CD4-positive, alpha-beta memory T cell (primary cell): ENCODE results near the gene CCM2. TPM values are rescaled to one million over a fixed set of nuclear protein-coding genes. Genes with fewer than 3 reads are reported as not detected.

Source experiments
- CTCF ChIA-PET: fragments of 350-600 bp; sonication (Branson Sonifier 250); formaldehyde crosslinking; loops from one replicate; lab custom pipeline; 2021; ENCODE audit warnings: inconsistent platforms; ENCODE audit not compliant: partially characterized antibody; lab: Charles Lee
- POLR2A ChIA-PET: fragments of 350-600 bp; sonication (Branson Sonifier 250); formaldehyde crosslinking; loops from one replicate; lab custom pipeline; 2021; ENCODE audit not compliant: partially characterized antibody; lab: Charles Lee
- DNase-seq, 5 donors: peaks; one replicate each; pipeline versions ENCODE4 v3.0.0 to v3.0.0-alpha.2; 2020 to 2022; ENCODE audit warnings: mixed read lengths in 1 of 5
- H3K27ac ChIP-seq: one replicate; pipeline ENCODE4 v1.7.0; 2013; ENCODE audit warnings: low read depth, low read length
- H3K27me3 ChIP-seq: 2 replicates; pipeline ENCODE4 v1.7.0; 2013; ENCODE audit warnings: mild to moderate bottlenecking, low read length, moderate library complexity; ENCODE audit not compliant: insufficient read depth
- H3K36me3 ChIP-seq: 2 replicates; pipeline ENCODE4 v1.7.0; 2013; ENCODE audit warnings: mild to moderate bottlenecking, low read length, moderate library complexity; ENCODE audit not compliant: insufficient read depth
- H3K4me1 ChIP-seq: 2 replicates; pipeline ENCODE4 v1.7.0; 2013; ENCODE audit warnings: mild to moderate bottlenecking, low read length, moderate library complexity; ENCODE audit not compliant: insufficient read depth
- H3K4me3 ChIP-seq, 2 donors: one replicate each; pipeline ENCODE4 v1.7.0; 2013; ENCODE audit warnings: low read length in 2 of 2, mild to moderate bottlenecking in 1 of 2
- H3K9me3 ChIP-seq, 2 donors: one replicate each; pipeline ENCODE4 v1.7.0; 2013; ENCODE audit warnings: low read length in 2 of 2, control low read depth in 1 of 2; ENCODE audit not compliant: control insufficient read depth in 1 of 2
- H3K27ac Mint-ChIP-seq, 7 donors: one replicate each; pipeline ENCODE4 v1.8.0; 2020 to 2021; ENCODE audit warnings: mixed read lengths in 7 of 7, mild to moderate bottlenecking in 6 of 7, inconsistent platforms in 3 of 7, moderate library complexity in 3 of 7
- H3K27me3 Mint-ChIP-seq, 2 donors: one replicate each; pipeline ENCODE4 v1.8.0; 2020 to 2021; ENCODE audit warnings: mixed read lengths in 2 of 2
- H3K36me3 Mint-ChIP-seq, 2 donors: one replicate each; pipeline ENCODE4 v1.8.0; 2020 to 2021; ENCODE audit warnings: mixed read lengths in 2 of 2, inconsistent platforms in 1 of 2, mild to moderate bottlenecking in 1 of 2
- H3K4me1 Mint-ChIP-seq, 4 donors: one replicate each; pipeline ENCODE4 v1.8.0; 2020 to 2021; ENCODE audit warnings: mixed read lengths in 4 of 4, mild to moderate bottlenecking in 1 of 4
- H3K4me3 Mint-ChIP-seq, 8 donors: one replicate each; pipeline ENCODE4 v1.8.0; 2020 to 2021; ENCODE audit warnings: mixed read lengths in 8 of 8, mild to moderate bottlenecking in 7 of 8, moderate library complexity in 6 of 8, inconsistent platforms in 3 of 8
- H3K9me3 Mint-ChIP-seq, 8 donors: one replicate each; pipeline ENCODE4 v1.8.0; 2020 to 2021; ENCODE audit warnings: mixed read lengths in 8 of 8, mild to moderate bottlenecking in 5 of 8, inconsistent platforms in 3 of 8, moderate library complexity in 1 of 8
- intact Hi-C: fragments of 100-400 bp; cut with micrococcal nuclease; formaldehyde crosslinking; loops from one replicate; pipeline ENCODE4 v1.15.1; 2023
- polyA plus RNA-seq, 2 donors: library from polyadenylated mRNA; unstranded; fragments of 300-500 nt; fragmentation: Illumina TruSeq; gene quantifications; one replicate each; pipeline ENCODE4 v1.2.3, GENCODE V29; 2021
- total RNA-seq, 2 experiments: library from RNA; stranded (reverse); gene quantifications; one replicate each; pipeline ENCODE4 v1.2.3, GENCODE V29; 2021

CCM2 gene
- total and polyA plus RNA-seq, 4 experiments from 2014 or later = 82.1 to 200 (median 142) TPM

- H3K4me1 ChIP-seq = peaks cover 66% of the 10 kb centered on the region
- H3K9me3 ChIP-seq = no peaks in the 10 kb centered on the region
- H3K4me3 Mint-ChIP-seq = peak overlapping the region; percentile 94 to 99 (median 96)
- peak; percentile 98 to 99 (median 99) for DNase-seq
- H3K27ac ChIP-seq = peak overlapping the region; percentile 74
- peaks cover 0 to 5% (median 0%) of the 10 kb centered on the region in 8 donors for H3K9me3 Mint-ChIP-seq
- H3K4me1 Mint-ChIP-seq = peaks cover 38 to 63% (median 51%) of the 10 kb centered on the region in 4 donors
- H3K27me3 ChIP-seq = no peaks in the 10 kb centered on the region
- no peaks in the 10 kb centered on the region for H3K27me3 Mint-ChIP-seq
- ChIA-PET POLR2A (interaction anchor here (0.6 to 20.2 kb wide), 13 partner anchors 9 to 431 kb away, joined by 3 to 479 read pairs (median 5); partner anchors contain the start of genes MYO1G, PURB and TBRG4), CTCF (interaction anchor here (1.1 to 9.9 kb wide), 6 partner anchors 10 to 28 kb away, joined by 3 to 150 read pairs (median 15); partner anchors contain the start of gene MYO1G)
- intact Hi-C loops = loop anchor here (1.0 kb wide), 5 partner anchors 13 to 151 kb away; partner anchors contain the start of genes H2AZ2, MYO1G, PURB and TBRG4
- peak overlapping the region; percentile 18 to 60 for H3K4me3 ChIP-seq
- peaks cover 0 to 17% of the 10 kb centered on the region in 2 donors for H3K36me3 Mint-ChIP-seq
- H3K36me3 ChIP-seq = no peaks in the 10 kb centered on the region
- peak overlapping the region; percentile 94 to 99 (median 97) for H3K27ac Mint-ChIP-seq
Observed at GRCh38 chr7:44999245-45000092, 532 bp upstream of the CCM2 start.

- CTCF ChIA-PET = interaction anchor here (0.7 to 9.9 kb wide), 19 partner anchors 12 to 176 kb away, joined by 3 to 150 read pairs (median 5); partner anchors contain the start of genes MYO1G and TBRG4
- peak overlapping the region; percentile 89 to 96 (median 96) for H3K27ac Mint-ChIP-seq
- Histone ChIP-seq H3K27me3 (no peaks in the 10 kb centered on the region), H3K4me1 (peaks cover 61% of the 10 kb centered on the region), H3K4me3 (peak overlapping the region; percentile 53 to 84), H3K9me3 (no peaks in the 10 kb centered on the region), H3K36me3 (no peaks in the 10 kb centered on the region), H3K27ac (peak overlapping the region; percentile 64)
- intact Hi-C loops = loop anchor here (1.0 kb wide), 1 partner anchor 26 kb away; no protein-coding TSS in a partner anchor
- H3K36me3 Mint-ChIP-seq = peaks cover 5 to 15% of the 10 kb centered on the region in 2 donors
- H3K27me3 Mint-ChIP-seq = no peaks in the 10 kb centered on the region
- DNase-seq = peak; percentile 72 to 90 (median 76)
- POLR2A ChIA-PET = interaction anchor here (0.9 to 20.2 kb wide), 26 partner anchors 10 to 427 kb away, joined by 3 to 479 read pairs (median 6); partner anchors contain the start of genes DDX56, MYO1G, PURB and TBRG4
- H3K4me1 Mint-ChIP-seq = peaks cover 32 to 58% (median 43%) of the 10 kb centered on the region in 4 donors
- H3K9me3 Mint-ChIP-seq = peaks cover 0 to 3% (median 0%) of the 10 kb centered on the region in 8 donors
- H3K4me3 Mint-ChIP-seq = peak overlapping the region; percentile 86 to 94 (median 91)
Observed at GRCh38 chr7:45001138-45001694, 1.2 kb downstream of the CCM2 start.

GRCh38 chr7:45001826-45002225, 1.8 kb downstream of the CCM2 start:
- Histone ChIP-seq H3K36me3 (no peaks in the 10 kb centered on the region), H3K4me1 (peaks cover 58% of the 10 kb centered on the region), H3K27ac (peak overlapping the region; percentile 64), H3K9me3 (no peaks in the 10 kb centered on the region), H3K4me3 (no peak overlapping the region), H3K27me3 (no peaks in the 10 kb centered on the region)
- Mint-ChIP-seq H3K27ac (peak overlapping the region; percentile 31 to 96 (median 96)), H3K9me3 (peaks cover 0 to 3% (median 0%) of the 10 kb centered on the region in 8 donors), H3K4me1 (peaks cover 27 to 57% (median 42%) of the 10 kb centered on the region in 4 donors), H3K36me3 (peaks cover 5 to 15% of the 10 kb centered on the region in 2 donors), H3K27me3 (no peaks in the 10 kb centered on the region), H3K4me3 (peak overlapping the region in 7 of 8 donors; percentile 28 to 94 (median 91))
- no peak for DNase-seq
- ChIA-PET CTCF (interaction anchor here (0.8 to 9.9 kb wide), 15 partner anchors 11 to 177 kb away, joined by 3 to 150 read pairs (median 7); partner anchors contain the start of gene MYO1G), POLR2A (interaction anchor here (0.6 to 20.2 kb wide), 27 partner anchors 10 to 428 kb away, joined by 3 to 479 read pairs (median 6); partner anchors contain the start of genes DDX56, MYO1G, PURB and TBRG4)
- intact Hi-C loops = loop anchor here (1.0 kb wide), 1 partner anchor 25 kb away; no protein-coding TSS in a partner anchor

- peaks cover 12 to 23% of the 10 kb centered on the region in 2 donors for H3K36me3 Mint-ChIP-seq
- no peaks in the 10 kb centered on the region for H3K9me3 ChIP-seq
- intact Hi-C loops = no loop called here
- no peak overlapping the region for H3K4me3 Mint-ChIP-seq
- peaks cover 63% of the 10 kb centered on the region for H3K4me1 ChIP-seq
- H3K27me3 Mint-ChIP-seq = no peaks in the 10 kb centered on the region
- H3K27ac ChIP-seq = no peak overlapping the region
- no peak overlapping the region for H3K4me3 ChIP-seq
- peaks cover 32 to 66% (median 49%) of the 10 kb centered on the region in 4 donors for H3K4me1 Mint-ChIP-seq
- H3K9me3 Mint-ChIP-seq = peaks cover 0 to 3% (median 0%) of the 10 kb centered on the region in 8 donors
- no peaks in the 10 kb centered on the region for H3K36me3 ChIP-seq
- ChIA-PET POLR2A (interaction anchor here (0.6 to 20.2 kb wide), 4 partner anchors 16 to 117 kb away, joined by 3 to 479 read pairs (median 192); partner anchors contain the start of gene MYO1G), CTCF (interaction anchor here (1.5 to 9.9 kb wide), 4 partner anchors 11 to 30 kb away, joined by 3 to 150 read pairs (median 35); no protein-coding TSS in a partner anchor)
- no peak for DNase-seq
- H3K27ac Mint-ChIP-seq = peak overlapping the region in 3 of 7 donors; percentile 24 to 81 (median 47)
- no peaks in the 10 kb centered on the region for H3K27me3 ChIP-seq
Observed at GRCh38 chr7:45003789-45004188, 3.8 kb downstream of the CCM2 start.

GRCh38 chr7:45007106-45007505, 7.1 kb downstream of the CCM2 start:
- Mint-ChIP-seq H3K27me3 (no peaks in the 10 kb centered on the region), H3K9me3 (no peaks in the 10 kb centered on the region), H3K4me3 (peak overlapping the region in 2 of 8 donors; percentile 4 to 17), H3K4me1 (peaks cover 26 to 60% (median 40%) of the 10 kb centered on the region in 4 donors), H3K36me3 (peaks cover 12 to 17% of the 10 kb centered on the region in 2 donors), H3K27ac (peak overlapping the region in 6 of 7 donors; percentile 18 to 81 (median 60))
- Histone ChIP-seq H3K4me1 (peaks cover 55% of the 10 kb centered on the region), H3K27me3 (no peaks in the 10 kb centered on the region), H3K4me3 (no peak overlapping the region), H3K27ac (no peak overlapping the region), H3K9me3 (no peaks in the 10 kb centered on the region), H3K36me3 (no peaks in the 10 kb centered on the region)
- no peak for DNase-seq
- intact Hi-C loops = no loop called here
- POLR2A ChIA-PET = interaction anchor here (0.7 to 1.4 kb wide), 3 partner anchors 14 to 517 kb away, joined by 3 to 5 read pairs (median 3); partner anchors contain the start of gene NUDCD3
- CTCF ChIA-PET = interaction anchor here (1.5 kb wide), 1 partner anchor 34 kb away, joined by 7 read pairs; no protein-coding TSS in a partner anchor

GRCh38 chr7:45007571-45008328, 7.7 kb downstream of the CCM2 start:
- Histone ChIP-seq H3K36me3 (no peaks in the 10 kb centered on the region), H3K4me1 (peaks cover 50% of the 10 kb centered on the region), H3K27ac (no peak overlapping the region), H3K27me3 (no peaks in the 10 kb centered on the region), H3K9me3 (no peaks in the 10 kb centered on the region), H3K4me3 (no peak overlapping the region)
- peaks cover 18% of the 10 kb centered on the region in 2 donors for H3K36me3 Mint-ChIP-seq
- H3K4me1 Mint-ChIP-seq = peaks cover 27 to 63% (median 40%) of the 10 kb centered on the region in 4 donors
- CTCF ChIA-PET = interaction anchor here (0.7 to 1.5 kb wide), 3 partner anchors 25 to 106 kb away, joined by 3 to 7 read pairs (median 3); no protein-coding TSS in a partner anchor
- H3K9me3 Mint-ChIP-seq = no peaks in the 10 kb centered on the region
- peak overlapping the region in 6 of 7 donors; percentile 39 to 81 (median 60) for H3K27ac Mint-ChIP-seq
- intact Hi-C loops = no loop called here
- H3K4me3 Mint-ChIP-seq = no peak overlapping the region
- no peaks in the 10 kb centered on the region for H3K27me3 Mint-ChIP-seq
- DNase-seq = no peak
- POLR2A ChIA-PET = interaction anchor here (0.7 to 1.4 kb wide), 4 partner anchors 8 to 518 kb away, joined by 3 to 5 read pairs (median 3); partner anchors contain the start of genes CCM2 and NUDCD3
